ENCODE results near the gene UBE2I.

GRCh38 chr16:1262210-1262845, 47.1 kb upstream of the UBE2I start:
- TF ChIP-seq CTCF (IDR thresholded peaks at IDR 0.05; ENCODE audit: low read depth, low read length, missing input control) (no peak), GABPA (IDR thresholded peaks at IDR 0.05 in 1 of 2, conservative IDR thresholded peaks at IDR 0.05 in 1 of 2) (no peak), REST (IDR thresholded peaks at IDR 0.05) (no peak), YY1 (IDR thresholded peaks at IDR 0.05) (no peak), TAF1 (conservative IDR thresholded peaks at IDR 0.05) (no peak), NR2F2 (IDR thresholded peaks at IDR 0.05) (no peak), RAD21 (IDR thresholded peaks at IDR 0.05) (no peak), JUND (IDR thresholded peaks at IDR 0.05) (no peak), MAX (IDR thresholded peaks at IDR 0.05) (no peak), SP1 (IDR thresholded peaks at IDR 0.05) (no peak)
